ENCODE measurements around the gene COX6B1. TPM values are rescaled to one million over a fixed set of nuclear protein-coding genes. Genes with fewer than 3 reads are reported as not detected.
"Not testable (repeated sequence)": the region's sequence is repeated elsewhere in the genome, so short reads cannot be mapped to it uniquely, and the experiment has no call there.

COX6B1 gene
- total RNA-seq, 1 donor from 2014 or later = 348 TPM

DNA sequence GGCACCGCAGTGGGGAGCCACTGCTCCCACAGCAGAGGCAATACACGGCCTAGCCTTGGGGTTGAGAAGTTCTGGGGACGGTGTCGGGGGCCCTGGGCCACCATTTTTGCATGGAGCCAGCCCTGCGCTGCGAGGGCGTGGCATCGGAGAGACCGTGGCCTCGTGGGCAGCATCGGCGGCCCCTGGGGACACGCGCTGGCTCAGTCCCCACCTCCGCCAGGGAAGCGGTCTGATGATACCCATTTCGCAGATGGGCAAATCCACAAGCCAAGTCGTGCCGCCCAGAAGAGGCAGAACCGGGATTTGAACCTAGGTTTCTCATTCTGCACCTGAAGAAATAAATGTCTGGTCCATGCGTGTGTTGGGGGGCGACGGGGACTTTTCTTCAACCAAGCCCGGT, 17.0 kb downstream of the COX6B1 start:
- no peak for DNase-seq (ENCODE audit: low read depth, low spot score)

DNA sequence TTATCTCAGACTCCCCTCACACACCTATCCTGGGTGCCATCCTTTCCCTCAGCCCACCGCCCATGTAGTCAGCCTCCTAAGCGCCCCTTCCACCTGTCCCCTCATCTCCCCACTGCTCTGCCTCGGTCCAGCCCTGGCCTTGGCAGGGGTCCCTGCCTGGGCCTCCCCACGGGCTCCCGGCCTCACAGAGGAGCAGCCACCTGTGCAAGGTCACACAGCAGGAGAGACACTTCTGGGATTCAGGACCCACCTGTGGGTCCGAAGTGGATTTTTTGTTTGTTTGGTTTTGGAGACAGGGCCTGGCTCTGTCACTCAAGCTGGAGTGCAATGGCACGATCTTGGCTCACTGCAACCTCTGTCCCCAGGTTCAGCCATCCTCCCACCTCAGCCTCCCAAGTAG, 17.5 kb downstream of the COX6B1 start:
- DNase-seq (ENCODE audit: low read depth, low spot score) = no peak

DNA sequence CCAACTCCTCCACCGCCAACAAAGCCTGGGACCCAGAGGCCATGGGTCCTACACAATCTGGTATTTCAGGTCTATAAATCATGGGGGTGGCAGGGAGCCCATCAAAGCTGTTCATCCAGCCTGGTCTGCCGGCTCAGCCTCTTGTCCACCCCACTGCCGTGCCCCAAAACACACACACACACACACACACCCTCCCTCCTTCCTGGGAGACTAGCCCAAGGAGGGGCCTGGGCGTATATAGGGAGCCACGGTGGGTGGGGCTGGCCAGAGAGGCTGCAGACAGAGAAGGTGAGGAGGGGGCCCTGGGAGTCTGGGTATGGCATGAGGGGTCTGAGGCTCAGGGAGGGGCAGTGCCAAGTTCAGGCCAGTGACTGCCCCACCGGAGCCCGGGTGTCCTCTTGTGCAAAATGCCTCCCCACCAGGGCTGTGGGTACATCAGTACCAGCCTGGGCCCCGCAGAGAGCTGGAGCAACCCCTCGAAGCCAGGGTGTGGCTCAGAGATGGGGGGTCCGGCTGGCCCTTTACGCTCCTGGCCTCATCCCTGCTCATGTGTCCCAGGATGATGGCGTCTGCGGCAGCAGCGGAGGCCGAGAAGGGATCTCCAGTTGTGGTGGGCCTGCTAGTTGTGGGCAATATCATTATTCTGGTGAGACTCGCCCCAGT, 18.3 kb downstream of the COX6B1 start, which contains the start of gene UPK1A:
Gene UPK1A (plus strand): TSS at position 267 of the 663 bp plus-strand sequence. CDS start 296 bp downstream, at position 563.
- no peak for DNase-seq (ENCODE audit: low read depth, low spot score)

DNA sequence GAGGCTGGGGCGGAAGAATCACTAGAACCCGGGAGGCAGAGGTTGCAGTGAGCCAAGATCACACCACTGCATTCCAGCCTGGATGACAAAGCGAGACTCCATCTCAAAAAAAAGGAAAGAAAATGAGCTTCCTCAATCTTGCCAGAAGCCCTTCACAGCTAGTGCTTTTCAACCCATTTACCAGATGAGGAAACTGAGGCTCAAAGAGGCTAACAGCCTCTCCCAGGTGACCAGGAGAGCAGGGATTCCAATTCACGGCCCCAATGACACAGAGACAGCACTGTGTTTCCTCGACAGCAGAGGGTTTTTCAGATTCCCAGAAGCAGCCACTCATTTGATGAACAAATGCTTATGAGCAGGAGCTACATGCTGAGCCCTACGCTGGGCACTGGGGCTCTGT, 21.4 kb downstream of the COX6B1 start:
- no peak for DNase-seq (ENCODE audit: low read depth, low spot score)

DNA sequence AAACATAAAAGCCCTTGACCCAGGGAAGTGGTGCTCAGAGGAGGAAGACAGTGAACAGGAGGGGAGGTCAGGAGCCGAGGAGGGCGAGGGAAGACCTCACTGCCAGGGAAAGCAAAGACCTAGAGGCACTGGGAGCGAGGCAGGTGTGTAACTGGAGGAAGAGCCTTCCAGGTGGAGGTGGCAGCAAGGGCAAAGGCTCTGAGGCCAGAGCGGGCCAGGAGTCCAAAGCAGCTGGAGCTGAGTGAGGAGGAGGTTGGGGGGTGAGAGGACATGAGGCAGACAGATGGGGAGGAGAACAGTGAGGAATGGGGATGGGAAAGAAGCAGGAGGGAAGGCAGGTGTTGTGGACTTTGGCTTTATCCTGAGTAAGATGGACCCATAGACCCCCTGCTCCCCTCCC, 21.9 kb downstream of the COX6B1 start:
- DNase-seq (ENCODE audit: low read depth, low spot score) = no peak

DNA sequence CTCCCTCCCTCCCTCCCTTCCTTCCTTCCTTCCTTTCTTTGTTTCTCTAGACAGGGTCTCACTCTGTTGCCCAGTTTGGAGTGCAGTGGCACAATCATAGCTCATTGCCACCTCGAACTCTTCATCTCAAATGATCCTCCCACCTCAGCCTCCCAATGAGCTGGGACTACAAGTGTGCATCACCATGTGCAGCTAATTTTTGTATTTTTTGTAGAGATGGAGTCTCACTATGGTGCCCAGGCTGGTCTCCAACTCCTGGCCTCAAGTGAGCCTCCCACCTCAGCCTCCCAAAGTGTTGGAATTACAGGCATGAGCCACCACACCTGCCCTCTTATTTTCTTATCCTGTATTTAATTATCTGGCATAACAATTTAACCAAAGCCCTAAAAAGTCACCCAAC, 22.6 kb downstream of the COX6B1 start:
- DNase-seq (ENCODE audit: low read depth, low spot score) = no peak

DNA sequence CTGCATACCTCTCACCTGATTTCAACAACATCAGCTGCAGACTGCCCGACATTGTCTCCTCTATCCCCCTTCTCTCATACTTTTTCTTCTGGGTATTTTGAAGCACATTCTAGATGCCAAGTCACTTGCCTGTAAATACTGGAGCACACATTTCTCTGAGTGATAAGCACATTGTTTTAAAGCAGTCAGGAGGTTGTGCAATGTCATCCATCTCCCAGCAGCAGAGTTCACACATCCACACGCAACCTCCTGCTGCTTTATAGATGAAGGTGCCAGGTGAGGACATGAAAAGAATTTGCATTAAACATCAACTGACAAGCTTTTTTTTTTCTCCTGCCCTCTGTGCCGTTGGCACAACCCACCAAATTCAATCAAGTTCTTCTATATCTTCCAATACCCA, 23.7 kb downstream of the COX6B1 start:
- no peak for DNase-seq (ENCODE audit: low read depth, low spot score)

DNA sequence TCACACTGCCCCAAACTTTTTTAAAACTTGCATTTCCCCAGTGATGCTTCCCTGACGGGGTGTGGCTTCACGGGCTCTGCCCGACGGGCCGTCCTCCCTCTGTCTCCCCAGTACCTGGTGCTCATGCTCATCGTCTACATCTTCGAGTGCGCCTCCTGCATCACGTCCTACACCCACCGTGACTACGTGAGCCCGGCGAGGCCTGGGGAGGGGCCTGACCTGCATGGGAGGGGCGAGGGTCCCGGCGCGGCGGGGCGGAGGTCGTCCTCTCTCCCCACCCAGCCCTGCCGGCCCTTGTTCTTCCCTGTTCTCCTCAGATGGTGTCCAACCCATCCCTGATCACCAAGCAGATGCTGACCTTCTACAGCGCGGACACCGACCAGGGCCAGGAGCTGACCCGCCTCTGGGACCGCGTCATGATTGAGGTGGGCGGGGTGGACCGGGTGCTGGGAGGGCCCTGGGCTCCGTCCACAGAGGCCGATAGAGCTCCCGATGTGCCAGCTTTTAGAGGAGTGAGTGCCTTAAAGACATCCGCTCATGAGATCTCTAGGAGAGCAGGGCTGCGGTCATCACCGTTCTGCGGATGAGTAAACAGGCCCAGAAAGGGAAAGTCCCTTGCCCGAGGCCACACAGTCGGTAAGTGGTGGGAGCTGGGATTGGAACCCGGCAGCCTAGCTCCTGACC, 25.1 kb downstream of the COX6B1 start:
- no peak for DNase-seq (ENCODE audit: low read depth, low spot score)

DNA sequence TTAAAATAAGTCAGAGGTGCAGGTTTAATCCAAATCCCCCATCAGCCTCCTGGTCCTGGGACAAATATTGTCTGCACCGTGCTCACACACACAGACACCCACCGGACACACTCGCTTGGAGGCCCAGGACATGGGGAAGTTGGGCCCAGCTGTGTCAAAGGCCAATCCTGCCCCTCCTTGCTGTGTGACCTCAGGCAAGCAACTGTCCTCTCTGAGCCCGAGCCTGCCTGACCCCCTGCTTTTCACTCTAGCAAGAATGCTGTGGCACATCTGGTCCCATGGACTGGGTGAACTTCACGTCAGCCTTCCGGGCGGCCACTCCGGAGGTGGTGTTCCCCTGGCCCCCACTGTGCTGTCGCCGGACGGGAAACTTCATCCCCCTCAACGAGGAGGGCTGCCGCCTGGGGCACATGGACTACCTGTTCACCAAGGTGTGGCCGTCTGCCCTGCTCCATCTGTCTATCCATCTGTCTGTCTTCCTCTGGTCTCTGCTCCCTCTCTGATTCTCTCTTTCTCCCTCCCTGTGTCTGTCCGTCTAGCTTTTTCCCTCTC, 27.5 kb downstream of the COX6B1 start:
- no peak for DNase-seq (ENCODE audit: low read depth, low spot score)

DNA sequence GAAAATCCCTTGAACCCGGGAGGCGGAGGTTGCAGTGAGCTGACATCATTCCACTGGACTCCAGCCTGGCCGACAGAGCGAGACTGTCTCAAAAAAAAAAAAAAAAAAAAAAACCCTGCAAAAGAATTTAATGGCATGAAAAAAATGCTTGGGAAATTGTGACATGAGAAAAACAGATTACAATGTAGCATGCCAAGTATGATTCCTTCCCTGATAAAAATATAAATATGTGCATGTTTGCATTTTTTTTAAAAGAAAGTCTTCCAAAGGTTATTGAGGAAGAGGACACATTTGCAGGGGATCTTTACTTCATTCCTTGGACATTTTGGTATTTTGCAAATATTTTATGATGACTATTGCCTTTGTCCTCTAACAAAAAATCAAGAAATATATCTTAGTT, 41.7 kb downstream of the COX6B1 start:
- no peak for DNase-seq (ENCODE audit: low read depth, low spot score)

DNA sequence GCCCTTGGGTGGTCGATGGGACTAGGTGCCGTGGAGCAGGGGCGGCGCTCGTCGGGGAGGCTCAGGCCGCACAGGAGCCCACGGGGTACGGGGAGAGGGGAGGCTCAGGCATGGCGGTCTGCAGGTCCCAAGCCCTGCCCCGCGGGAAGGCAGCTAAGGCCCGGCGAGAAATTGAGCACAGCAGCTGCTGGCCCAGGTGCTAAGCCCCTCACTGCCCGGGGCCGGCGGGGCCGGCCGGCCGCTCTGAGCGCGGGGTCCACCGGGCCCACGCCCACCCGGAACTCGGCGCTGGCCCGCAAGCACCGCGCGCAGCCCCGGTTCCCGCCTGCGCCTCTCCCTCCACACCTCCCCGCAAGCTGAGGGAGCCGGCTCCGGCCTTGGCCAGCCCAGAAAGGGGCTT, 43.0 kb downstream of the COX6B1 start:
- DNase-seq (ENCODE audit: low read depth, low spot score) = not testable (repeated sequence)

DNA sequence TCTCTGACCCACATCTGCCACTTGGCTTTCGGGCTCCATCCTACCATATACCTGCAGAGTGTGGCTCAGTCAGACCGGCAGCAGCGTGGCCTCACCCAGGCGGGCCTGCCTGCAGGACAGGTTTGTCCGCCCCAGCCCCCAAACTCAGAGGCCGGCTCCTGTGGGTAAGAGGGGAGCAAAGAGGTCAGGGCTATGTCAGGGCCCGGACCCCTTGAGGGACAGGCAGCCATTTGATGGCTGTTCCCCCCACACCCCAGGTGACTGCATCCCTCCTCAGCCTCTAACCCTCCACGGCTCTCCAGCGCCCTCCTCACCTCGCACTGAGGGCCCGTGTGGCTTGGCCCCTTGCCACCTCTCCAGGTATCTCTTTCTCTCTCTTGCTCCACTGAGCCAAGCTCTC, 43.9 kb downstream of the COX6B1 start:
- no peak for DNase-seq (ENCODE audit: low read depth, low spot score)

DNA sequence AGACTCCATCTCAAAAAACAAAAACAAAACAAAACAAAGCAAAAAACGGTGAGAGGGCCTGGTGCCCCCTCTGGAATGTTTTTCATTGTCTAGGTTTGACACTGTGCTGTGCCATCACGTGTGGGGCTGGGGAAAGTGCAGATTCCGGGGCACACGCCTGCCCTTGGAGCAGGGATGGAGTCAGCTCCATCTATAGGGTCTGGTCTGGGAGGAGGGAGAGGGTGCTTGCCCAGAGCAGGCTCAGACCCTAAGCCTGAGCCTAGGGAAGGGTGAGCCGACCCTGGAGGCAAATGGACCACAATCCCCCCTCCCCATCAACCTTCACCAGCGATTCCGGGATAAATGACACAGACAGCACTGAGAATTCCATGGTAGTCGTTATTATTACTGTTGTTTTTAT, 45.3 kb downstream of the COX6B1 start:
- no peak for DNase-seq (ENCODE audit: low read depth, low spot score)

DNA sequence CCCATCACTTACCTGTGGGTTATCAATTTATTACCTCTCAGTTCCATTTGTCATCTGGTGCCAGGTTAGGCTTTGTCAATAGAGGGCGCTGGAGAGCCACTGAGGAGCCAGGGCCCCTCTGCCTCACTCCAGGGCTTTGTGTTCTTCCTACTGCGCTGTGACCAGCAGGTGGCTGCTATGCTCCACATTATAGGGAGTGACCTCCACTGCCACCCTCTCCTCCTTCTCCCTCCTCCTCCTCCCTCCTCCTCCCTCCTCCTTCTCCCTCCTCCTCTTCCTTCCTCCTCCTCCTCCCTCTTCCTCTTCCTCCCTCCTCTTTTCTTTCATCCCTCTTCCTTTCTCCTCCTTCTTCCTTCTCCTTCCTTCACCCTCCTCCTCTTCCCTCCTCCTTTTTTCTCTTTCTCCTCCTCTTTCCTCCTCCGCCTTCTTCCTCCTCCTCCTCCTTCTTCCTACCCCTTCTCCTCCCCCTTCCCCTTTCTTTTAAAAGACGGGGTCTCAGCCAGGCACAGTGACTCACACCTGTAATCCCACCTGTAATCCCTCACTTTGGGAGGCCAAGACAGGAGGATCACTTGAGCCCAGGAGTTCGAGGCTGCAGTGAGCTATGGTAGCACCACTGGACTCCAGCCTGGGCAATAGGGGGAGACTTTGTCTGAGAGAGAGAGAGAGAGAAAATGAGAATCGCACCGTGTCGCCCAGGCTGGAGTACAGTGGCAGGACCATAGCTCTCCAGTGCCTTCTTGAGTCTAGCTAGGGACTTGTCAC, 45.9 kb downstream of the COX6B1 start:
- peak; percentile 47 for DNase-seq (ENCODE audit: low read depth, low spot score)

DNA sequence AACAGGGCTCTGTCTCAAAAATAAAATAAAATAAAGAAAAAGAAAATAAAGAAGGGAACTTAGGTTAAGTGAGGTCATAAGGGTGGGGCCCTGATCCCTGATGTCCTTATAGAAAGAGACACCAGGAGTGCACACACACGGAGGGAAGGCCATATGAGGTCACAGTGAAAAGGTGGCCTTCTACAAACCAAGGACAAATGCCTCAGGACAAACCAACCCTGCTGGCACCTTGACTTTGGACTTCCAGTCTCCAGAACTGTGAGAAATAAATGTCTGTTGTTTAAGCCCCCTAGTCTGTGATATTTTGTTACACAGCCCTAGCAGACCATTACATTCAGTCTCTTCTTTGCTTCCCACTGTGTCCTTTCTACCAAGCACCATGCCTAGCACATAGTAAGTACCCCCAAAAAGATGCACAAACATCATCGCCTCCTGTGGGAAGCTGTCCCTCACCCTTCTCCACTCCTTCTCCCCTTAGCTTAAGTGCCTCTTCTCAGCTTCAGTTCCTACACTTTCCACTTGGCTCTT, 47.8 kb downstream of the COX6B1 start:
- no peak for DNase-seq (ENCODE audit: low read depth, low spot score)

DNA sequence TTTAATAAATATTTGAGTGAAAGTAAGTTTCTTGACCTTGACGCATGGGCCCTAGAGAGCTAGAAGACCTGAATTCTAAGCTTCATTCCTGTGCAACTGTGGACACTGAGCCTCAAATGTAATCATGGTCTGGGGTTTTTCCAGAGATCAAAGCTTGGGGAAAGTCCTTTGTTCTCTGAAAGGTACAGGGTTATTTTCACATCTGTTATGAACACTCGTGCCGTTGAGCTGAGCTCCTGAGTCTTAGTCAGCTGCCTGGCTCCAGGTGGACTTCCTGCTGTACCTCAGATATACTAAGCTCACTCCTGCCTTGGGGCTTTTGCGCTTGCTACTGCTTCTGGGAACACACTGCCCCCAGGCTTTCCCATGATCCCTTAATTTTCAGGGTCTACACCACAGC, 48.7 kb downstream of the COX6B1 start:
- no peak for DNase-seq (ENCODE audit: low read depth, low spot score)

DNA sequence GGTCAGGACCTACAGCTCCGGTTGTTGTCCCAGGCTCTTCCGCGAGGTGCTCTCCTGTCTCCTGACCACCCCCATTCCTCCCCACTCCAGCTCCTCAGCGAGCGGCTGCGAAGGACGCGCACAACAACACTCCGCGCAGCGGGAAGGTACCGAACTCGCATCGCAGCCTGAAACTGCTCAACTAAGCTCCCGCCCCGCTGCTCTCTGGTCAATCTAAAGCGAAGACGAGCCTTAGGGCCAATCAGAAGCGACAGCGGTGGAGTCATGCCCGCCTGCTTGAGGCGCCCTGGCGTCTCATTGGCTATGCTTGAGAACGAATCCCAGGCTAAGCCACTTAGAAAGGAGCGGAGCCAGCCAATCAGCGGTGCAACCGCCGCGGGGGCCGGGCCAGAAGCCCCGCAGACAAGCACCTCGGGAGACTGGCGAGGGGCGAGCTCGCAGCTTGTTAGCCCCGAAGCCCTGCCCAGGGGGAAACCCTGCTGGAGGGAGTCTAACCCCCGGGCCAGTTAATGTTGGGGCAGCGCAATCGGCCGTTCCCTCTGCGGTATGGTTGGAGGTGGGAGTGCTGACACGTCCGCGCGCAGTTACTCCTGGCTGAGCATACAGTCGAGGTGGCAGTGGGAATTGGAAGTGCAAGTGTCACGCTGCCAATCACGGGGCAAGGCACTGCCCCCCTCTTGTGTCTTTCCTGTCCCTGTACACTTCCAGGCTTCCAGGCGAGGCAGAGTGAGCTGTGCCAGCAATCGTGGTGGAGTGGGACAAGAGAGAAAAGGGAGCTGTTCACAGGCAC, 54.3 kb downstream of the COX6B1 start:
- peak; percentile 94 for DNase-seq (ENCODE audit: low read depth, low spot score)

DNA sequence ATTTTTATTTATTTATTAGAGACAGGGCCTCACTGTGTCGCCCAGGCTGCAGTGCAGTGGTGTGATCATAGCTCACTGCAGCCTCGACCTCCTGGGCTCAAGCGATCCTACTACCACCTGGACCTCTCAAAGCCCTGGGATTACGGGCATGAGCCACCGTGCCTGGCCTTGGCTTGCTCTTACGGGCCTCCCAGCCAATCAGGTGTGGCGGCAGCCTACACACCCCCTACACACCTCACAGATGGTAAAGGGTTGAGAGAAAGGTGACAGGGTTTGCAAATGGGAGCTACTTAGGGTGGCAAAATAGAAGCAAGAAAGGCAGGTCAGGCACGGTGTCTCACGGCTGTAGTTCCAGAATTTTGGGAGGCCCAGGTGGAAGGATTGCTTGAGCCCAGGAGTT, 55.2 kb downstream of the COX6B1 start:
- no peak for DNase-seq (ENCODE audit: low read depth, low spot score)

DNA sequence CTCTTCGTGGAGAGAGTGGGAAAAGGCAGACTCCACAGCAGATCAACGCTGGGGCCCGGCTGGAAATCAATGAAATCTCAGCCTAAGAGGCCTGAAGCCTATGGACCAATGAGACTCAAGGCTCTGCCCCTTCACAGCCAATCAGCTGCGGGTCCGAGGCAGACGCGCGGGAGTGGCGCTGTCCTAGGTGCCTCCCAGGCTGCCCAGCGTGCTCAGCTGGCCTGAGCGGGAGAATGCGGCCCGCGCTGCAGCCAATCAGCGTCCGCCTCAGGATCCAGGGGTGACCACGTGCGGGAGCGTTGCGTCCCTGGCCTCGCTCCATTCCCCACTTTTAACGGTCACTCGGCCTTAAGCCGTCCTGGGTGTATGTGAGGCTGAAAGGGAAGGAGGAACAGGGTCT, 56.1 kb downstream of the COX6B1 start, which contains the start of gene ZBTB32:
Gene ZBTB32 (plus strand): TSS at position 341 of the 400 bp plus-strand sequence. CDS start 10,069 bp downstream, outside the sequence.
- DNase-seq (ENCODE audit: low read depth, low spot score) = no peak
